Pancreas (tissue), 10 donors: ENCODE data around the gene LUC7L2. TPM values are rescaled to one million over a fixed set of nuclear protein-coding genes. Genes with fewer than 3 reads are reported as not detected.
"Not testable (repeated sequence)": the region's sequence is repeated elsewhere in the genome, so short reads cannot be mapped to it uniquely, and the experiment has no call there.

Experiments
- ATAC-seq, 4 donors: fragments of 200-7000 bp; cut with Tn5 transposase; one replicate each; pipeline versions ENCODE4 v1.8.0 to v1.9.1; 2020; ENCODE audit warnings: mild to moderate bottlenecking in 4 of 4, moderate library complexity in 4 of 4
- DNase-seq, 6 donors: peaks; one replicate each; pipeline ENCODE4 v3.0.0-alpha.2; 2020
- FAIRE-seq: peaks from 2 replicates; lab custom pipeline; 2012; peaks lifted over from hg19 to GRCh38; lab: Jason Lieb, UNC
- H3K27ac ChIP-seq, 4 donors: fragments of 200-600 bp; sonication (generic); 1 replicate in 3 of 4; 2 replicates in 1 of 4; pipeline versions ENCODE4 v1.5.0 to v1.8.0; 2020
- H3K27me3 ChIP-seq, 4 donors: fragments of 200-600 bp; one replicate each; pipeline ENCODE4 v1.8.0; 2021
- H3K36me3 ChIP-seq, 3 donors: fragments of 200-600 bp; sonication (generic) in 1 of 3; one replicate each; pipeline versions ENCODE4 v1.5.0 to v1.8.0; 2020 to 2021
- H3K4me1 ChIP-seq, 3 donors: fragments of 200-600 bp; one replicate each; pipeline ENCODE4 v1.8.0; 2021
- H3K4me3 ChIP-seq, 4 donors: fragments of 200-600 bp; sonication (generic) in 2 of 4; one replicate each; pipeline versions ENCODE4 v1.5.0 to v1.8.0; 2020 to 2021
- H3K9me3 ChIP-seq, 4 donors: fragments of 200-600 bp; one replicate each; pipeline ENCODE4 v1.8.0; 2021
- WGBS, 2 donors: extraction: QIAGEN DNeasy Blood & Tissue Kit; methylation state at CpG; one replicate each; pipeline ENCODE4 v1.1.7; 2013; 5-methylcytosine and 5-hydroxymethylcytosine counted together
- intact Hi-C, 3 donors: fragments of 100-400 bp; cut with DNase I; formaldehyde crosslinking; loops; one replicate each; pipeline versions ENCODE4 v1.11.1 to v1.14.2; 2022
- polyA plus RNA-seq, 2 donors: library from polyadenylated mRNA; stranded (reverse); fragments of 200-250 nt; gene quantifications; one replicate each; pipeline ENCODE4 v1.2.3, GENCODE V29; 2013
- total RNA-seq, 6 donors: library from RNA; stranded (reverse); fragmentation: NEBNext Ultra II Directional in 4 of 6; extraction: Animal tissue kit (Norgen Biotek cat#: 25700) in 4 of 6; gene quantifications; one replicate each; pipeline versions ENCODE4 v1.2.1 to v1.2.4, GENCODE V29; 2021 to 2023
- TF ChIP-seq, protein P1 (sequence below), 4 donors: fragments of 200-600 bp; sonication (generic) in 3 of 4; IDR thresholded peaks; one replicate each; pipeline versions ENCODE4 v1.5.0 to v1.8.0; 2021; ENCODE audit warnings: antibody characterized with exemption in 4 of 4
- donor health status: healthy with polysubstance abuse.
- donor health status: DM: no; HTN: no; CAD: no; lungs with moderate emphysema.
- donor health status: DM: no; HTN: no; CAD: no.
- donor health status: control.
- donor health status: control.
- donor health status: Bipolar disorder and iron deficiency.
- donor health status: DM: yes; HTN: yes; CAD: no.
- donor health status: DM: no; HTN: no; CAD: no.
- donor health status: DM: no; HTN: no; CAD: no.
- donor health status: DM: yes; HTN: yes; CAD: no.

The LUC7L2 gene
- total and polyA plus RNA-seq, 8 donors = 30.0 to 71.1 (median 39.2) TPM

DNA sequence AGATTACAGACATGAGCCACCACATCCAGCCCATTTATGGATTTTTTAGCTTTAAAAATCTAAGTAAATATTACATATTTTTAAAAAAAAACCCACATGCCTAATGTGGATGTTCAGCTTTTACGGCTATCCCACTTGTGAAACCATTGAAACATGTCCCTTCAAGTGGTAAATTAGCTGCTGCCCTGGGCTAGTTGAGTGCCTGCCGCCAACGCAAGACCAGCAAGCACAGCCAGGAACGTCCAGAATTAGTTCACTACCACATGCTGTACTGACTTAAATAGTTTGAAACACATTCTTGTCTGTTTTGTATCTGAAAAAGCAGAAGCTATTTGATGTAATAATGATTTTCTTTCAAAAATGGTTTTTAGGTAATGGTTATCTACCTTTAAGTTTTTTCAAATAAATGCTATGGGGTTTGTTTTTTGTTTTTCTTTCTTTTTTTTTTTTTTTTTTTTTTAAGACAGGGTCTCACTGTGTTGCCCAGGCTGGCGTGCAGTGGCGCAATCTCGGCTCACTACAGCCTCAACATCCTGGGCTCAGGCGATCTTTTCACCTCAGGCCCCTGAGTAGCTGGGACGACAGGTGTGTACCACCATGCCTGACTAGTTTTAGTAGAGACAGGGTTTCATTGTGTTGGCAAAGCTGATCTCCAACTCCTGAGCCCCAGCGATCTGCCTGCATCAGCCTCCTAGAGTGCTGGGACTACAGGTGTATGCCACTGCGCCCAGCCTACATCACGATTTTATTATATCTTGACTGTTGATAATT is 66.7 kb downstream of the LUC7L2 start:
- Histone ChIP-seq H3K4me3 (no peak overlapping the region), H3K27ac (no peak overlapping the region), H3K36me3 (peaks cover 0 to 9% (median 0%) of the 10 kb centered on the region in 3 donors), H3K27me3 (no peaks in the 10 kb centered on the region), H3K9me3 (no peaks in the 10 kb centered on the region), H3K4me1 (peaks cover 0 to 13% (median 9%) of the 10 kb centered on the region in 3 donors)
- intact Hi-C loops = no loop called here
- ATAC-seq = no peak
- DNase-seq = no peak
- 91 to 95% methylated on average over 12 of the region's 12 CpGs for WGBS, 2 donors
- FAIRE-seq = no peak
- TF ChIP-seq, protein P1, sequence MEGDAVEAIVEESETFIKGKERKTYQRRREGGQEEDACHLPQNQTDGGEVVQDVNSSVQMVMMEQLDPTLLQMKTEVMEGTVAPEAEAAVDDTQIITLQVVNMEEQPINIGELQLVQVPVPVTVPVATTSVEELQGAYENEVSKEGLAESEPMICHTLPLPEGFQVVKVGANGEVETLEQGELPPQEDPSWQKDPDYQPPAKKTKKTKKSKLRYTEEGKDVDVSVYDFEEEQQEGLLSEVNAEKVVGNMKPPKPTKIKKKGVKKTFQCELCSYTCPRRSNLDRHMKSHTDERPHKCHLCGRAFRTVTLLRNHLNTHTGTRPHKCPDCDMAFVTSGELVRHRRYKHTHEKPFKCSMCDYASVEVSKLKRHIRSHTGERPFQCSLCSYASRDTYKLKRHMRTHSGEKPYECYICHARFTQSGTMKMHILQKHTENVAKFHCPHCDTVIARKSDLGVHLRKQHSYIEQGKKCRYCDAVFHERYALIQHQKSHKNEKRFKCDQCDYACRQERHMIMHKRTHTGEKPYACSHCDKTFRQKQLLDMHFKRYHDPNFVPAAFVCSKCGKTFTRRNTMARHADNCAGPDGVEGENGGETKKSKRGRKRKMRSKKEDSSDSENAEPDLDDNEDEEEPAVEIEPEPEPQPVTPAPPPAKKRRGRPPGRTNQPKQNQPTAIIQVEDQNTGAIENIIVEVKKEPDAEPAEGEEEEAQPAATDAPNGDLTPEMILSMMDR (IDR thresholded peaks at IDR 0.05) = no peak

DNA sequence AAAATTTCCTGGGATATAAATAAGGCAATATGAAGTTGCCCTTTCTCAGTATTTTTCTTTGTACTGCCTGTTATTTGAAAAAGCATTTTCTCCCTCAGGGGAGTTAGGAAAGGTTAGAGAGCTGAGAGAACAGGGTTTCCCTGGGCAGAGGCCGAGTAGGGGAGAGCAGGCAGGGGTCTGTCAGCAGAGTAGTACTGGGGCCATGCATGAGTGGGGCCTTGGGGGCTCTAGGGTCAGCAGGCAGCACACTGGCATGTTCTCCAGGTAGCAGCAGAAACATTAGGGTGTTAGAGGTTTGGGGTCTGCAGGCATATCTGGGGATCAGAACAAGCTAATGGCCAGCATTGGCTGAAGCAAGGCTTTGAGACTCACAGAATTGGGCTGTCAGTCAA is 67.3 kb downstream of the LUC7L2 start:
- intact Hi-C loops = no loop called here
- peaks cover 0 to 17% (median 12%) of the 10 kb centered on the region in 3 donors for H3K4me1 ChIP-seq
- ATAC-seq (no peak), FAIRE-seq (no peak), DNase-seq (no peak)
- 86 to 95% methylated on average over 1 of the region's 1 CpG for WGBS, 2 donors
- H3K4me3 ChIP-seq = no peak overlapping the region
- no peaks in the 10 kb centered on the region for H3K9me3 ChIP-seq
- H3K36me3 ChIP-seq = peaks cover 0 to 9% (median 0%) of the 10 kb centered on the region in 3 donors
- TF ChIP-seq, protein P1 (IDR thresholded peaks at IDR 0.05) = no peak
- no peak overlapping the region for H3K27ac ChIP-seq
- no peaks in the 10 kb centered on the region for H3K27me3 ChIP-seq

DNA sequence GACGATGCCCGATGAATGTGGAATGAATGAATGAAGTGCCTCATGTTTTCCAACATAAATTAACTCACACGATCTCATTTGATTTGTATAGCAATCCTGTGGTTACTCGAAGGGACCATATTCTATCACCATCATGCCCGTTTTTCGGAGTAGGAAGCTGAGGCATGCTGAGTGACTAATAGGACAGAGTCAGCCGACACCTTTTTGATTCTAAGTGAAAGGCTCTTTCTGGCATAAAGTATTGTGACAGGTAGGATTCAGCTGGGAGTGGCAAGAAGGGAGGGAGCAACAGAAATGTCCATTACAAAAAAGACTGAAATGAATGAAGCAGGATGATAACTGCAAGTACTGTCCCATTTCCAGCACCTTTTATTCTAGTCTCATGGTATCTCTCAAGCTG is 68.1 kb downstream of the LUC7L2 start:
- Histone ChIP-seq H3K4me3 (no peak overlapping the region), H3K27me3 (no peaks in the 10 kb centered on the region), H3K27ac (no peak overlapping the region), H3K9me3 (no peaks in the 10 kb centered on the region), H3K36me3 (peaks cover 0 to 6% (median 0%) of the 10 kb centered on the region in 3 donors), H3K4me1 (peaks cover 0 to 17% (median 13%) of the 10 kb centered on the region in 3 donors)
- TF ChIP-seq, protein P1 (IDR thresholded peaks at IDR 0.05) = no peak
- FAIRE-seq (no peak), DNase-seq (no peak), ATAC-seq (no peak)
- intact Hi-C loops = no loop called here
- whole genome bisulfite sequencing, 2 donors = 93 to 94% methylated on average over 7 of the region's 7 CpGs

DNA sequence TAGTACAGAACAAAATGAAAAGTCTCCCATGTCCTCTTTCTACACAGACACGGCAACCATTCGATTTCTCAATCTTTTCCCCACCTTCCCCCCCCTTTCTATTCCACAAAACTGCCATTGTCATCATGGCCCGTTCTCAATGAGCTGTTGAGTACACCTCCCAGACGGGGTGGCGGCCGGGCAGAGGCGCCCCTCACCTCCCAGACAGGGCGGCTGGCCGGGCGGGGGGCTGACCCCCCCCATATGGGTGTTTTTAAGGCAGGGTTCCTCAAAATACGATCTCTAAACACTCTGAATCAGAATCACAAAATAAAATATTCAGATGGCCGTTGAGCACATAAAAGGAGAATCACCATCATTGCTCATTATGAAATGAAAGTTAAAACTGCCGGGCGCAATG is 70.0 kb downstream of the LUC7L2 start:
- H3K4me1 ChIP-seq = peaks cover 0 to 19% (median 17%) of the 10 kb centered on the region in 3 donors
- H3K27ac ChIP-seq, ATAC-seq, H3K9me3 ChIP-seq, DNase-seq, H3K36me3 ChIP-seq, H3K4me3 ChIP-seq, intact Hi-C loops, FAIRE-seq, H3K27me3 ChIP-seq: not testable (repeated sequence)
- WGBS, 2 donors = 83 to 84% methylated on average over 14 of the region's 14 CpGs

DNA sequence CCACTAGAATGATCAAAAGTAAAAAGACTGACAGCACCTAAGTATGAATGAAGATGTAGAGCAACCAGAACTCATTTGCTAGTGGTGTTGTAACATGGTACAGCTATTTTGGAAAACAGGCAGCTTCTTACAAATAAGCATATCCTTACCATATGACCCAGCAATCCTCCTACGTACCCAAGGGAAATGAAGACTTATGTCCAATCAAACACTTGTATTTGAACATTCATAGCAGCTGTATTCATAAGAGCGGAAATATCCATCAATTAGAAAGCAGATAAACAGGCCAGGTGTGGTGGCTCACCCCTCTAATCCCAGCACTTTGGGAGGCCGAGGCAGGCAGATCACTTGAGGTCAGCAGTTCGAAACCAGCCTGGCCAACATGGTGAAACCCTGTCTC is 70.7 kb downstream of the LUC7L2 start:
- DNase-seq (no peak), FAIRE-seq (no peak), ATAC-seq (no peak)
- intact Hi-C loops = no loop called here
- Histone ChIP-seq H3K4me3 (no peak overlapping the region), H3K36me3 (no peaks in the 10 kb centered on the region), H3K9me3 (no peaks in the 10 kb centered on the region), H3K27me3 (no peaks in the 10 kb centered on the region), H3K27ac (peak overlapping the region in 2 of 4 donors; percentile 28 to 44), H3K4me1 (peaks cover 0 to 19% (median 17%) of the 10 kb centered on the region in 3 donors)
- 74 to 82% methylated on average over 4 of the region's 4 CpGs for WGBS, 2 donors
- TF ChIP-seq, protein P1 (IDR thresholded peaks at IDR 0.05) = no peak
